Activated T-cell treated with anti-CD3 and anti-CD28 coated beads, Interleukin-2, amount 50 U/mL, for 4 hours (primary cell): ENCODE results near the gene FMC1. TPM values are rescaled to one million over a fixed set of nuclear protein-coding genes. Genes with fewer than 3 reads are reported as not detected.

ENCODE experiments used
- ATAC-seq, 2 donors: fragments of 200-7000 bp; cut with Tn5 transposase; one replicate each; pipeline ENCODE4 v1.10.0; 2021
- DNase-seq: peaks from one replicate; pipeline ENCODE4 v3.0.0-alpha.2; 2020
- H3K27me3 Mint-ChIP-seq: one replicate; pipeline ENCODE4 v1.8.0; 2021; ENCODE audit warnings: low read depth, mixed read lengths
- H3K36me3 Mint-ChIP-seq: one replicate; pipeline ENCODE4 v1.8.0; 2022; ENCODE audit warnings: mixed read lengths; ENCODE audit not compliant: insufficient read depth
- H3K4me1 Mint-ChIP-seq: one replicate; pipeline ENCODE4 v1.8.0; 2021; ENCODE audit warnings: low read depth, mixed read lengths
- H3K4me3 Mint-ChIP-seq: one replicate; pipeline ENCODE4 v1.8.0; 2021; ENCODE audit warnings: mild to moderate bottlenecking, moderate library complexity, mixed read lengths
- H3K9me3 Mint-ChIP-seq: one replicate; pipeline ENCODE4 v1.8.0; 2021; ENCODE audit warnings: mixed read lengths
- total RNA-seq, 3 donors: library from RNA; stranded (reverse); gene quantifications; one replicate each; pipeline ENCODE4 v1.2.1, GENCODE V29; 2021

The FMC1 gene
- total RNA-seq, 3 donors from 2014 or later = 4.5 to 8.7 (median 5.9) TPM

- Mint-ChIP-seq H3K27me3 (no peaks in the 10 kb centered on the region), H3K9me3 (no peaks in the 10 kb centered on the region), H3K36me3 (peaks cover 7% of the 10 kb centered on the region), H3K4me1 (peaks cover 26% of the 10 kb centered on the region), H3K4me3 (peak overlapping the region; percentile 96)
- DNase-seq (peak; percentile 23), ATAC-seq (peak; percentile 5 to 9)
Observed at GRCh38 chr7:139358541-139359365, 17.6 kb downstream of the FMC1 start.

- Mint-ChIP-seq H3K4me1 (peaks cover 30% of the 10 kb centered on the region), H3K27me3 (no peaks in the 10 kb centered on the region), H3K9me3 (no peaks in the 10 kb centered on the region), H3K4me3 (peak within 1 kb of the TSS; percentile 96), H3K36me3 (peaks cover 7% of the 10 kb centered on the region)
- peak; percentile 76 to 79 for ATAC-seq
- DNase-seq = peak; percentile 100
Observed at GRCh38 chr7:139359366-139360209, 18.5 kb downstream of the FMC1 start, which contains the start of gene LUC7L2. Gene LUC7L2 (plus strand): TSS chr7:139359894. CDS start chr7:139360262, 368 bp downstream.

GRCh38 chr7:139360210-139360947 is 19.2 kb downstream of the FMC1 start:
- peak; percentile 98 for DNase-seq
- ATAC-seq = peak; percentile 78 to 82
- Mint-ChIP-seq H3K4me1 (peaks cover 37% of the 10 kb centered on the region), H3K36me3 (peaks cover 12% of the 10 kb centered on the region), H3K9me3 (no peaks in the 10 kb centered on the region), H3K27me3 (no peaks in the 10 kb centered on the region), H3K4me3 (peak overlapping the region; percentile 96)

GRCh38 chr7:139360948-139361307 is 19.8 kb downstream of the FMC1 start:
- DNase-seq = no peak
- Mint-ChIP-seq H3K36me3 (peaks cover 15% of the 10 kb centered on the region), H3K4me3 (peak overlapping the region; percentile 96), H3K9me3 (no peaks in the 10 kb centered on the region), H3K4me1 (peaks cover 43% of the 10 kb centered on the region), H3K27me3 (no peaks in the 10 kb centered on the region)
- no peak for ATAC-seq

- Mint-ChIP-seq H3K4me3 (peak overlapping the region; percentile 96), H3K36me3 (peaks cover 17% of the 10 kb centered on the region), H3K4me1 (peaks cover 49% of the 10 kb centered on the region), H3K9me3 (no peaks in the 10 kb centered on the region), H3K27me3 (no peaks in the 10 kb centered on the region)
- DNase-seq (no peak), ATAC-seq (no peak)
Observed at GRCh38 chr7:139361523-139361922, 20.4 kb downstream of the FMC1 start.

GRCh38 chr7:139362302-139362701 is 21.2 kb downstream of the FMC1 start:
- peaks cover 17% of the 10 kb centered on the region for H3K36me3 Mint-ChIP-seq

GRCh38 chr7:139362981-139363380 is 21.8 kb downstream of the FMC1 start:
- H3K27me3 Mint-ChIP-seq = no peaks in the 10 kb centered on the region
- H3K9me3 Mint-ChIP-seq = no peaks in the 10 kb centered on the region
- ATAC-seq (no peak), DNase-seq (no peak)
- H3K4me1 Mint-ChIP-seq = peaks cover 54% of the 10 kb centered on the region
- H3K36me3 Mint-ChIP-seq = peaks cover 24% of the 10 kb centered on the region
- peak overlapping the region; percentile 75 for H3K4me3 Mint-ChIP-seq

More at GRCh38 chr7:139362302-139362701, 21.2 kb downstream of the FMC1 start:
- Mint-ChIP-seq H3K9me3 (no peaks in the 10 kb centered on the region), H3K4me1 (peaks cover 49% of the 10 kb centered on the region), H3K4me3 (peak overlapping the region; percentile 75), H3K27me3 (no peaks in the 10 kb centered on the region)
- DNase-seq (no peak), ATAC-seq (no peak)

GRCh38 chr7:139365336-139365735 is 24.2 kb downstream of the FMC1 start:
- no peak for ATAC-seq
- DNase-seq = no peak
- H3K4me1 Mint-ChIP-seq = peaks cover 63% of the 10 kb centered on the region
- H3K27me3 Mint-ChIP-seq = no peaks in the 10 kb centered on the region
- H3K4me3 Mint-ChIP-seq = no peak overlapping the region
- H3K9me3 Mint-ChIP-seq = no peaks in the 10 kb centered on the region
- peaks cover 36% of the 10 kb centered on the region for H3K36me3 Mint-ChIP-seq

GRCh38 chr7:139366400-139366799 is 25.3 kb downstream of the FMC1 start:
- Mint-ChIP-seq H3K4me3 (no peak overlapping the region), H3K27me3 (no peaks in the 10 kb centered on the region), H3K4me1 (peaks cover 71% of the 10 kb centered on the region), H3K36me3 (peaks cover 35% of the 10 kb centered on the region), H3K9me3 (no peaks in the 10 kb centered on the region)
- no peak for ATAC-seq
- no peak for DNase-seq

- Mint-ChIP-seq H3K9me3 (no peaks in the 10 kb centered on the region), H3K4me1 (peaks cover 75% of the 10 kb centered on the region), H3K27me3 (no peaks in the 10 kb centered on the region), H3K4me3 (no peak overlapping the region), H3K36me3 (peaks cover 37% of the 10 kb centered on the region)
- DNase-seq (no peak), ATAC-seq (peak; percentile 31 to 41)
Observed at GRCh38 chr7:139367438-139368155, 26.5 kb downstream of the FMC1 start.

GRCh38 chr7:139370301-139370942 is 29.3 kb downstream of the FMC1 start:
- H3K4me1 Mint-ChIP-seq = peaks cover 68% of the 10 kb centered on the region
- peaks cover 30% of the 10 kb centered on the region for H3K36me3 Mint-ChIP-seq
- no peaks in the 10 kb centered on the region for H3K9me3 Mint-ChIP-seq
- H3K4me3 Mint-ChIP-seq = no peak overlapping the region
- DNase-seq (no peak), ATAC-seq (peak in 1 of 2 donors; percentile 16)
- no peaks in the 10 kb centered on the region for H3K27me3 Mint-ChIP-seq

- Mint-ChIP-seq H3K4me1 (peaks cover 67% of the 10 kb centered on the region), H3K4me3 (no peak overlapping the region), H3K36me3 (peaks cover 28% of the 10 kb centered on the region), H3K9me3 (no peaks in the 10 kb centered on the region), H3K27me3 (no peaks in the 10 kb centered on the region)
- ATAC-seq (peak in 1 of 2 donors; percentile 19), DNase-seq (no peak)
Observed at GRCh38 chr7:139370943-139371313, 29.8 kb downstream of the FMC1 start.

- ATAC-seq = no peak
- Mint-ChIP-seq H3K27me3 (no peaks in the 10 kb centered on the region), H3K36me3 (peaks cover 27% of the 10 kb centered on the region), H3K4me3 (no peak overlapping the region), H3K4me1 (peaks cover 52% of the 10 kb centered on the region), H3K9me3 (no peaks in the 10 kb centered on the region)
- DNase-seq = no peak
Observed at GRCh38 chr7:139374246-139374645, 33.1 kb downstream of the FMC1 start.
